ENCODE measurements around the gene ARHGEF2. TPM values are rescaled to one million over a fixed set of nuclear protein-coding genes. Genes with fewer than 3 reads are reported as not detected.

ARHGEF2 gene
- total RNA-seq, 3 donors from 2014 or later = 79.7 to 132 (median 90.5) TPM

- no peaks in the 10 kb centered on the region for H3K9me3 ChIP-seq
- no peak overlapping the region for H3K4me3 ChIP-seq
- no peaks in the 10 kb centered on the region for H3K4me1 ChIP-seq (ENCODE audit: low read depth)
- DNase-seq = no peak
- no peak for ATAC-seq
- peaks cover 46% of the 10 kb centered on the region for H3K36me3 ChIP-seq (ENCODE audit: low read depth)
- intact Hi-C loops (cut with DNase I, micrococcal nuclease) = no loop called here
- TF ChIP-seq CTCF (IDR thresholded peaks at IDR 0.05) = no peak
Observed at GRCh38 chr1:155951753-155952504, 26.4 kb downstream of the ARHGEF2 start.

GRCh38 chr1:155950829-155951228 is 27.5 kb downstream of the ARHGEF2 start:
- ATAC-seq (no peak), DNase-seq (no peak)
- TF ChIP-seq CTCF (IDR thresholded peaks at IDR 0.05) = no peak
- Histone ChIP-seq H3K4me1 (ENCODE audit: low read depth) (peaks cover 3% of the 10 kb centered on the region), H3K4me3 (no peak overlapping the region), H3K9me3 (no peaks in the 10 kb centered on the region), H3K36me3 (ENCODE audit: low read depth) (peaks cover 46% of the 10 kb centered on the region)
- intact Hi-C loops (cut with DNase I, micrococcal nuclease) = no loop called here

GRCh38 chr1:155947741-155948140 is 30.6 kb downstream of the ARHGEF2 start:
- H3K36me3 ChIP-seq (ENCODE audit: low read depth) = peaks cover 29% of the 10 kb centered on the region

GRCh38 chr1:155947292-155947691 is 31.1 kb downstream of the ARHGEF2 start:
- peaks cover 24% of the 10 kb centered on the region for H3K36me3 ChIP-seq (ENCODE audit: low read depth)
- no peak for TF ChIP-seq CTCF (IDR thresholded peaks at IDR 0.05)
- no peaks in the 10 kb centered on the region for H3K9me3 ChIP-seq
- peaks cover 27% of the 10 kb centered on the region for H3K4me1 ChIP-seq (ENCODE audit: low read depth)
- no peak overlapping the region for H3K4me3 ChIP-seq
- ATAC-seq (no peak), DNase-seq (no peak)
- intact Hi-C loops (cut with DNase I, micrococcal nuclease) = no loop called here

More at GRCh38 chr1:155947741-155948140, 30.6 kb downstream of the ARHGEF2 start:
- no peak for DNase-seq
- peaks cover 27% of the 10 kb centered on the region for H3K4me1 ChIP-seq (ENCODE audit: low read depth)
- intact Hi-C loops (cut with DNase I, micrococcal nuclease) = no loop called here
- TF ChIP-seq CTCF (IDR thresholded peaks at IDR 0.05) = no peak
- no peak overlapping the region for H3K4me3 ChIP-seq
- no peak for ATAC-seq
- no peaks in the 10 kb centered on the region for H3K9me3 ChIP-seq

- peaks cover 27% of the 10 kb centered on the region for H3K4me1 ChIP-seq (ENCODE audit: low read depth)
- no peak for DNase-seq
- TF ChIP-seq CTCF (IDR thresholded peaks at IDR 0.05) = no peak
- intact Hi-C loops (cut with DNase I, micrococcal nuclease) = no loop called here
- peaks cover 22% of the 10 kb centered on the region for H3K36me3 ChIP-seq (ENCODE audit: low read depth)
- ATAC-seq = no peak
- no peak overlapping the region for H3K4me3 ChIP-seq
- no peaks in the 10 kb centered on the region for H3K9me3 ChIP-seq
Observed at GRCh38 chr1:155946633-155947219, 31.6 kb downstream of the ARHGEF2 start.
